ENCODE data around the gene NPM1.
"Not testable (repeated sequence)": the region's sequence is repeated elsewhere in the genome, so short reads cannot be mapped to it uniquely, and the experiment has no call there.

The NPM1 gene

DNA sequence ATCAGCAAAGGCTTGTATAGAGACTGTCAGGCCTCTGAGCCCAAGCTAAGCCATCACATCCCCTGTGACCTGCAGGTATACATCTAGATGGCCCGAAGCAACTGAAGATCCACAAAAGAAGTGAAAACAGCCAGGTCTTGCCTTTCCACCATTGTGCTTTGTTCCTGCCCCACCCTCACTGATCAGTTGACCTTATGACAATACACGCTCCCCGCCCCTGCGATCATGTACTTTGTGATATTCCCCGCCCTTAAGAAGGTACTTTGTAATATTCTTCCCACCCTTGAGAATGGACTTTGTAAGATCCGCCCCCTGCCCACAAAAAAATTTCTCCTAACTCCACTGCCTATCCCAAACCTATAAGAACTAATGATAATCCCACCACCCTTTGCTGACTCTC is 18.6 kb upstream of the NPM1 start:
- TF ChIP-seq, protein P1, sequence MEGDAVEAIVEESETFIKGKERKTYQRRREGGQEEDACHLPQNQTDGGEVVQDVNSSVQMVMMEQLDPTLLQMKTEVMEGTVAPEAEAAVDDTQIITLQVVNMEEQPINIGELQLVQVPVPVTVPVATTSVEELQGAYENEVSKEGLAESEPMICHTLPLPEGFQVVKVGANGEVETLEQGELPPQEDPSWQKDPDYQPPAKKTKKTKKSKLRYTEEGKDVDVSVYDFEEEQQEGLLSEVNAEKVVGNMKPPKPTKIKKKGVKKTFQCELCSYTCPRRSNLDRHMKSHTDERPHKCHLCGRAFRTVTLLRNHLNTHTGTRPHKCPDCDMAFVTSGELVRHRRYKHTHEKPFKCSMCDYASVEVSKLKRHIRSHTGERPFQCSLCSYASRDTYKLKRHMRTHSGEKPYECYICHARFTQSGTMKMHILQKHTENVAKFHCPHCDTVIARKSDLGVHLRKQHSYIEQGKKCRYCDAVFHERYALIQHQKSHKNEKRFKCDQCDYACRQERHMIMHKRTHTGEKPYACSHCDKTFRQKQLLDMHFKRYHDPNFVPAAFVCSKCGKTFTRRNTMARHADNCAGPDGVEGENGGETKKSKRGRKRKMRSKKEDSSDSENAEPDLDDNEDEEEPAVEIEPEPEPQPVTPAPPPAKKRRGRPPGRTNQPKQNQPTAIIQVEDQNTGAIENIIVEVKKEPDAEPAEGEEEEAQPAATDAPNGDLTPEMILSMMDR (IDR thresholded peaks at IDR 0.05; ENCODE audit: control insufficient read depth, extremely low read depth, insufficient read depth): no peak
- no peak for DNase-seq (ENCODE audit: low read depth)
- H3K4me3 ChIP-seq (ENCODE audit: low read depth, low read length): no peak overlapping the region

GRCh38 chr5:171369898-171370297 is 17.8 kb upstream of the NPM1 start:
- no peak for DNase-seq (ENCODE audit: low read depth)
- H3K4me3 ChIP-seq (ENCODE audit: low read depth, low read length): no peak overlapping the region
- TF ChIP-seq, protein P1 (IDR thresholded peaks at IDR 0.05; ENCODE audit: control insufficient read depth, extremely low read depth, insufficient read depth): no peak

DNA sequence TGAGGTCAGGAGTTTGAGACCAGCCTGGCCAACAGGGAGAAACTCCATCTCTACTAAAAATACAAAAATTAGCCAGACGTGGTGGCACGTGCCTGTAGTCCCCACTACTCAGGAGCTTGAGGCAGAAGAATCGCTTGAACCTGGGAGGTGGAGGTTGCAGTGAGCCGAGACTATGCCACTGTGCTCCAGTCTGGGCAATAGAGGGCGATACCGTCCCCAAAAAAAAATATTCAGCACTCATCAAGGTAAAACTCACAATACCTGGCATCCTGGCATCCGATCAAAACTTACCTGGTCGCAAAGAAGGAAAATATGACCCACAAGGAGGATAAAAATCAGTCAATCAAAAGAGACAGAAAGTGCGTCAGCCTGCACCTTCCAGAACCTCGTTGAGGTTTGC is 16.8 kb upstream of the NPM1 start:
- not testable (repeated sequence) for DNase-seq (ENCODE audit: low read depth)
- TF ChIP-seq, protein P1 (IDR thresholded peaks at IDR 0.05; ENCODE audit: control insufficient read depth, extremely low read depth, insufficient read depth): 0 out of 2 replicates have a peak, but pooled peaks have one; percentile 9

DNA sequence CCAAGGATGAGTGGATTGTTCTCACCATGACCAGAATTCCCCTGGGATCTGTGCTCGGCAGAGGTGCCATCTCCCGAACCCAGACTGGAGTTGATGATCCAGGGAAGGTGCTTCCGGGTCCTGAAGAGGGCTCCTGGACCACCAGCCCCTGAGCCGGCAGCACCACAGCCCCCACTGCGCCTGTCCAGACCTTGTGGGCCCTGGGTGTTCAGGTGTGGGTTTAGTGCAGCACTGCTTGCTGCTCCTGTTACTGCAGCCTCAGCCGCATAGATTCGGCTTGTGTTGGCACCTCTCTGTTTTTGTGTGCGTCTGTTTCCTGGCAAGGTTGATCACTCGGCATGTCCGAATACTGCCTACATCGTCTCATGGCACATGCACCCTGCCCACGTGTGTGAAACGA is 16.3 kb upstream of the NPM1 start:
- TF ChIP-seq, protein P1 (IDR thresholded peaks at IDR 0.05; ENCODE audit: control insufficient read depth, extremely low read depth, insufficient read depth): no peak
- no peak overlapping the region for H3K4me3 ChIP-seq (ENCODE audit: low read depth, low read length)
- DNase-seq (ENCODE audit: low read depth): no peak

More for the DNA sequence above, 16.8 kb upstream of the NPM1 start:
- not testable (repeated sequence) for H3K4me3 ChIP-seq (ENCODE audit: low read depth, low read length)

DNA sequence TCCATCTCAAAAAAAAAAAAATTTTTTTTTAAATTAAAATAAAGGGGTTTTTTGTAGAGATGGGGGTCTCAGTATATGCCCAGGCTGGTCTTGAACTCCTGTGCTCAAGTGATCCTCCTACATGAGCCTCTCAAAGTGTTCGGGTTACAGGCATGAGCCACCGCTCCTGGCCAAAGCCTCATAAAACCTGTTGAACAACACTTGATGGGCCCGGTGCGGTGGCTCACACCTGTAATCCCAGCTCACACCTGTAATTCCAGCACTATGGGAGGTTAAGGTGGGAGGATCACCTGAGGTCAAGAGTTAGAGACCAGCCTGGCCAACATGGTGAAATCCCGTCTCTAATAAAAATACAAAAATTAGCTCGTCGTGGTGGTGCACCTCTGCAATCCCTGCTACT is 7.7 kb upstream of the NPM1 start:
- DNase-seq (ENCODE audit: low read depth): no peak
- TF ChIP-seq, protein P1 (IDR thresholded peaks at IDR 0.05; ENCODE audit: control insufficient read depth, extremely low read depth, insufficient read depth): no peak
- H3K4me3 ChIP-seq (ENCODE audit: low read depth, low read length): no peak overlapping the region

DNA sequence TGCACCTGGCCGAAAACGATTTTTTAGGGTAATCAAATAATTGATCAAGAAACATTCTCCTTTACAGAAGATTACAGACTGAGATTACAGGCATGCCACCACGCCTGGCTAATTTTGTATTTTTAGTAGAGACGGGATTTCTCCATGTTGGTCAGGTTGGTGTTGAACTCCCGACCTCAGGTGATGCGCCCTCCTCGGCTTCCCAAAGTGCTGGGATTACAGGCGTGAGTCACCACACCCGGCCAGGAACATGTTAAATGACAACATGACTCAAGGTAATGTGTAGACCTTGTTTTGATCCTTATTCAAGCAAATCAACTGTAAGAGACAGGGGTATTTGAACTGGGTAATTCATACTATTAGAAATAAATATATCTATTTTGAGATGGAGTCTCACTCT is 3.2 kb upstream of the NPM1 start:
- H3K4me3 ChIP-seq (ENCODE audit: low read depth, low read length); DNase-seq (ENCODE audit: low read depth): not testable (repeated sequence)

DNA sequence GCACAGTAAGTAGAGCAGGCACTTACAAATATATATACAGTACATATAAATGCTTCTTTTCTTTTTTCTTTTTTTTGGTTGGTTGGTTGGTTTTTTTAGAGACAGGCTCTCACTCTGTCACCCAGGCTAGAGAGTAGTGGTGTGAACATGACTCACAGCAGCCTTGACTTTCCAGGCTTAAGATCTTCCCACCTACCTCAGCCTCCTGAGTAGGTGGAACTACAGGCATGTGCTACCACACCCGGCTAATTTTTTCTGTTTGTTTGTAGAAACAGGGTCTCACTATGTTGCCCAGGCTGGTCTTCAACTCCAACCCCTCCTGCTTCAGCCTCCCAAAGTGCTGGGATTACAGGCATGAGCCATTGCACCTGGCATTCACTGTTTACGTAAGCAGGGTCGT is 2.6 kb upstream of the NPM1 start:
- not testable (repeated sequence) for DNase-seq (ENCODE audit: low read depth)

GRCh38 chr5:171386006-171386671 is 1.5 kb upstream of the NPM1 start:
- TF ChIP-seq, protein P1 (IDR thresholded peaks at IDR 0.05; ENCODE audit: control insufficient read depth, extremely low read depth, insufficient read depth): no peak
- peak overlapping the region; percentile 59 for H3K4me3 ChIP-seq (ENCODE audit: low read depth, low read length)
- DNase-seq (ENCODE audit: low read depth): no peak

More for the DNA sequence above, 2.6 kb upstream of the NPM1 start:
- not testable (repeated sequence) for H3K4me3 ChIP-seq (ENCODE audit: low read depth, low read length)
